ENCODE data around the gene APOL1.

GRCh38 chr22:36296690-36297089 is 43.8 kb downstream of the APOL1 start:
- TF ChIP-seq CTCF (conservative IDR thresholded peaks at IDR 0.05; ENCODE audit: low read depth, low read length): no peak
- no peak for TF ChIP-seq BHLHE40 (IDR thresholded peaks at IDR 0.05; ENCODE audit: low read depth, low read length)
- TF ChIP-seq MAFK (IDR thresholded peaks at IDR 0.05; ENCODE audit: low read depth, low read length): no peak
- no peak for TF ChIP-seq RCOR1 (IDR thresholded peaks at IDR 0.05; ENCODE audit: insufficient replicate concordance, low read length)
- no peak for TF ChIP-seq POLR2A (IDR thresholded peaks at IDR 0.05; ENCODE audit: low read depth, low read length)
- TF ChIP-seq CEBPB (IDR thresholded peaks at IDR 0.05; ENCODE audit: low read depth, low read length): no peak
- no peak for TF ChIP-seq ELK1 (IDR thresholded peaks at IDR 0.05; ENCODE audit: borderline replicate concordance, low read depth, low read length)
- TF ChIP-seq SMC3 (IDR thresholded peaks at IDR 0.05; ENCODE audit: low read depth, low read length): no peak
- TF ChIP-seq USF2 (IDR thresholded peaks at IDR 0.05; ENCODE audit: low read depth, low read length): no peak
- no peak for TF ChIP-seq MXI1 (IDR thresholded peaks at IDR 0.05; ENCODE audit: borderline replicate concordance, low read depth, low read length)
- TF ChIP-seq NFE2L2 (IDR thresholded peaks at IDR 0.05; ENCODE audit: low read depth, low read length): no peak
- TF ChIP-seq RFX5 (IDR thresholded peaks at IDR 0.05; ENCODE audit: low read depth, low read length): no peak

All from IMR-90 (cell line).